Activated CD8-positive, alpha-beta T cell treated with anti-CD3 and anti-CD28 coated beads, Interleukin-2, amount 10 ng/mL, durations not matched to agents 7 days and 5 days (primary cell): ENCODE results near the gene DENND4C. TPM values are rescaled to one million over a fixed set of nuclear protein-coding genes. Genes with fewer than 3 reads are reported as not detected.
A peak's percentile ranks its signal among the peaks of the same experiment; 100 is the strongest.
"Not testable (repeated sequence)": the region's sequence is repeated elsewhere in the genome, so short reads cannot be mapped to it uniquely, and the experiment has no call there.

Experiments
- ATAC-seq: fragments of 150-1000 bp; cut with Tn5 transposase; one replicate; pipeline ENCODE4 v1.10.0; 2021; ENCODE audit warnings: moderate library complexity
- CTCF ChIA-PET: fragments of 350-600 bp; sonication (Branson Sonifier 250); formaldehyde crosslinking; loops from one replicate; lab custom pipeline; 2021; ENCODE audit warnings: antibody characterized with exemption; lab: Charles Lee
- POLR2A ChIA-PET: fragments of 350-600 bp; sonication (Branson Sonifier 250); formaldehyde crosslinking; loops from one replicate; lab custom pipeline; 2021; ENCODE audit warnings: antibody characterized with exemption; lab: Charles Lee
- DNase-seq: peaks from one replicate; pipeline ENCODE4 v3.0.0-alpha.2; 2020
- H3K27ac Mint-ChIP-seq: one replicate; pipeline ENCODE4 v1.8.0; 2021; ENCODE audit warnings: mild to moderate bottlenecking, mixed read lengths
- H3K27me3 Mint-ChIP-seq: one replicate; pipeline ENCODE4 v1.8.0; 2021; ENCODE audit warnings: low read depth, mixed read lengths
- H3K36me3 Mint-ChIP-seq: one replicate; pipeline ENCODE4 v1.8.0; 2021; ENCODE audit warnings: low read depth, mixed read lengths
- H3K4me1 Mint-ChIP-seq: one replicate; pipeline ENCODE4 v1.8.0; 2021; ENCODE audit warnings: low read depth, mixed read lengths
- H3K4me3 Mint-ChIP-seq: one replicate; pipeline ENCODE4 v1.8.0; 2021; ENCODE audit warnings: mild to moderate bottlenecking, mixed read lengths
- H3K9me3 Mint-ChIP-seq: one replicate; pipeline ENCODE4 v1.8.0; 2022; ENCODE audit warnings: mixed read lengths; ENCODE audit not compliant: insufficient read depth
- total RNA-seq, 2 experiments: library from RNA; stranded (reverse); gene quantifications; one replicate each; pipeline ENCODE4 v1.2.3, GENCODE V29; 2021

Gene DENND4C
- total RNA-seq, 2 experiments from 2014 or later = 29.6 to 35.3 TPM

DNA sequence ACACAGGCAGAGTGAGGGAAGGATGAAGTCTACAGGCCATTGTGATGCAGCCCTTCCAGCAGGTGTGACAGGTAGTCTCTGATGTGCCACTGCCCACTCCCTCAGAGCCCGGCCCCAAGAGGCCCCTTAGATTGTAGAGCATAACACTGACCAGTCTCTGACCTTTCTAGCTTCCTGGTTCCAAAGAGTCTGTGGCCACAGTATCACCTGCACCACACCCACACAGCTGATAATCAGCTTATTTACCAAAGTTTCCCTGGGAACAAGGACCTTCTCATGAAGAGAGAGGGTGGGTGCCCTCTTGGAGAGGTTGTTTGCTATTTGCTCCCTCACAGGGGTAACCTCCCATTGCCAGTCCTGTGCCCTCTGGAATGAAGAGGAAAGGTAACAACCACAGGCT, 167.4 kb downstream of the DENND4C start:
- CTCF ChIA-PET = no interaction called here
- H3K27me3 Mint-ChIP-seq = peaks cover 3% of the 10 kb centered on the region
- H3K27ac Mint-ChIP-seq = no peak overlapping the region
- no peak for ATAC-seq
- POLR2A ChIA-PET = no interaction called here
- no peak overlapping the region for H3K4me3 Mint-ChIP-seq
- no peak for DNase-seq
- H3K4me1 Mint-ChIP-seq = peaks cover 4% of the 10 kb centered on the region
- H3K9me3 Mint-ChIP-seq = no peaks in the 10 kb centered on the region
- H3K36me3 Mint-ChIP-seq = no peaks in the 10 kb centered on the region

DNA sequence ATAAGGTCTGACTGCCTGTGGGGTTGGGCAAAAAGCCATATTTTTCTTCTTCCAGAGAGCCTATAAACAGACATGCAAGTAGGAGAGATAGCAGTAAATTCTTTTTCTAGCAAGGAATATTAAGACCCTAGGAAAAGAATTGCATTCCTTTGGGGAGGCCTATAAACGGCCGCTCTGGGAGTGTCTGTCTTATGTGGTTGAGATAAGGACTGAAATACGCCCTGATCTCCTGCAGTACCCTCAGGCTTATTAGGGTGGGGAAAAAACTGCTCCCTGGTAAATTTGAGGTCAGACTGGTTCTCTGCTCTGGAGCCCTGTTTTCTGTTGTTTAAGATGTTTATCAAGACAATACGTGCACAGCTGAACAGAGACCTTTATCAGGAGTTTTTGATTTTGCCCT, 172.7 kb downstream of the DENND4C start:
- H3K36me3 Mint-ChIP-seq, H3K27ac Mint-ChIP-seq, POLR2A ChIA-PET, DNase-seq, H3K4me3 Mint-ChIP-seq, H3K27me3 Mint-ChIP-seq, ATAC-seq, H3K9me3 Mint-ChIP-seq, H3K4me1 Mint-ChIP-seq: not testable (repeated sequence)
- CTCF ChIA-PET = interaction anchor here (0.9 kb wide), 1 partner anchor 61 kb away, joined by 3 read pairs; no protein-coding TSS in a partner anchor

DNA sequence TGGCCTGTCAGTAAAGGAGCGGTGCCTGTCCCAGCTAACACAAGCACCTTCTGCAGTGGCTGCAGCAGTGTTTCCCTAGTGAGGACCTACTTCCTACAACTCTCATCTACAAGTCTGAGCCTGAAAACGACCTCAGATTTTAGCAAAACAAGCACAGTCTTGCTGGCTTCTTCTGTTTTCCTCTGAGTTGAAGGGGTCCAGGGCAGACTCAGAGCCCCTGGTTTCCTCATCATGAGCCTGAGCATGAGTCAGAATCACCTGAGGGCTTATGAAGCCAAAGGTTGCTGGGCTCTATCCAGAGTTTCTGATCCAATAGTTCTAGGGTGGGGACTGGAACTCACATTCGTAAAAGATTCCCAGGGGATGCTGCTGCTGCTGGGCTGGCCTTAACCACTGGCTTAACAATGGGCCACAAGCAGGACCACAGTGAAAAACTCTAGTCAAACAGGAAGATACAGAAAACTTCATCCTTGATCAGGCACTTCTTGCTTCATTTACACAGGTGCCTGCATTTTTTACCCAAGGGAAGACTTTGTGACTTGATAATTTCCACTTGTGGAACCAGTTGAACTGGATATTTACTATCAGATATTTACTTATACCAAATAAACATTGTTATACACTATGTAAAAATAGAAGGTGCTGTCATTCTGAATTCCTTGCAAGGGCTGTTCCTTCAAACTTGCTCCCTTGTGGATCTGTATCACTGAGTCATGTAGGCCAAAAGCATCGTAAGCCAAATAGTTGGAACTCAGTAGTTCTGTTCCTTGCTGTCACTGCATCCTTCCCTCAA, 174.0 kb downstream of the DENND4C start:
- H3K27me3 Mint-ChIP-seq = peaks cover 6% of the 10 kb centered on the region
- DNase-seq (no peak), ATAC-seq (no peak)
- CTCF ChIA-PET = no interaction called here
- no peak overlapping the region for H3K4me3 Mint-ChIP-seq
- no peaks in the 10 kb centered on the region for H3K9me3 Mint-ChIP-seq
- peaks cover 12% of the 10 kb centered on the region for H3K4me1 Mint-ChIP-seq
- no peak overlapping the region for H3K27ac Mint-ChIP-seq
- H3K36me3 Mint-ChIP-seq = no peaks in the 10 kb centered on the region
- POLR2A ChIA-PET = no interaction called here

DNA sequence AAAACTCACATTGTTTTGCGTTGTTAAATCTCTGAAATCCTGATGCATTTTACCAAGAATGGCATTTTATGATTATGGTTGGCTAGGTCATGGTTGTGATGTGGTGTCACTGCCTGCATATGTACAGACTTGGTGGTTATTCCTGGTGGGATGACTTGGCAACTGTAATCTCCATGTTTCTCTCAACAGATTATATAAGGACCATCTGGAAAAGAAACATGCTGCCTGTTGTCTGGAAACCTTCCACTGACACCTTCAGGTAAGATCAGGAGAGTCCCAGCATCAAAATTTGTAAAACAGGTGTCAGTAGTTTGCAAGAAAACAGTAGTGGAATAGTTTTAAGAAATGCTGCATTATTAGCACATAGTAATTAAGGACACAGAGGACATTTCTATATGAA, 175.3 kb downstream of the DENND4C start:
- Mint-ChIP-seq H3K27ac (no peak overlapping the region), H3K27me3 (peaks cover 6% of the 10 kb centered on the region), H3K9me3 (no peaks in the 10 kb centered on the region), H3K4me1 (peaks cover 18% of the 10 kb centered on the region), H3K4me3 (no peak overlapping the region), H3K36me3 (no peaks in the 10 kb centered on the region)
- ATAC-seq (no peak), DNase-seq (no peak)
- CTCF ChIA-PET = no interaction called here
- POLR2A ChIA-PET = no interaction called here

DNA sequence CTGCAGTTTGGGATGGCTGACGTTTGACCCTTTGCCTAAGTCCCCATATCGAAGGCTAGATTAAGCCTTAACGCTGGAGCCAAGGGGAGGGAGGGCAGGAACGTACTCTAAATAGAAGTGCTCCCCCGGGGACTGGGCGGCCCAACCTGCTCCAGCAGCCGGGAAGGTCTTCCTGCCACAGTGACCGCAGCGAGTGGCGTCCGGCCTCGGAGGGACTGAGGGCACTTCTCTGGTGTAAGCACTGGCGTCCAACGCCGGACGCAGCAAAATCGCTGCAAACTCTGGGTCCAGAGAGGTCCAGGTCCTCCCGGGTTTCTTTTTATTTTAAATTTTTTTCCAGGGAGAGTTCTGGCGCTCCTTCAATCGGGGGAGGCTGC, 177.8 kb downstream of the DENND4C start:
- DNase-seq (peak; percentile 31), ATAC-seq (peak; percentile 20)
- Mint-ChIP-seq H3K4me3 (peak overlapping the region; percentile 93), H3K4me1 (peaks cover 21% of the 10 kb centered on the region), H3K27me3 (peaks cover 8% of the 10 kb centered on the region), H3K9me3 (no peaks in the 10 kb centered on the region), H3K27ac (no peak overlapping the region), H3K36me3 (peaks cover 2% of the 10 kb centered on the region)
- ChIA-PET POLR2A (interaction anchor here (1.4 kb wide), 1 partner anchor 28 kb away, joined by 13 read pairs; the partner anchor contains the start of gene RPS6), CTCF (no interaction called here)

DNA sequence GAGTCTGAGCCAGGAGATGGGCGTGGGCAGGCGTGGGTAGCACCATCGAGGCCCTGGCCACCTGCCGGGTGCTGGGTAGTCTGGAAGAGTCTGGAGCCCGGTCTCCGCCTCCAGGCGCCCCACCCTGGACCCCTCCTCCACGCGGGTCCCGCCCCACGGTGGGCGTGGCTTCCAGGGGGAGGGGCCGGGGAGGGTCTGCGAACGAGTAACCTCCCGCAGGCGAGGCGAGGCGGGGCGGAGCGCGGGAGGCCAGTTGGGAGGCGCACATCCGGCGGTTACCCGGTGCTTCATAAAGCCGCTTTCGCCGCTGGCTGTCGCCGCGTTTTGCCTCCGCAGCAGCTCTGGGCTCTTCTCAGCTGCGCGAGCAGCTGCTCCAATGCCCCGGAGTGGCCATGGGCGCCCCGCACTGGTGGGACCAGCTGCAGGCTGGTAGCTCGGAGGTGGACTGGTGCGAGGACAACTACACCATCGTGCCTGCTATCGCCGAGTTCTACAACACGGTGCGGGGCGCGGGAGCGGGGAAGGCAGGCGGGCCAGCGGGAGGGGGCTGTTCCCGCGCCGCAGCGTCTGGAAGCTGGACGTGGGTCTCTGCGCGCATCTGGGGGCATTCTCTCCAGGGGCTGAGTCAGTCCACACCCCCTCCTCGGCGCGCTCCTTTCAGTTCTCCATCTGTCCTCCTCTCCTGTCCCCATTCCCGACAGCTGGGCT, 178.4 kb downstream of the DENND4C start, which contains the start of gene ACER2:
ACER2 (plus strand) TSS at position 317 of the 708 bp plus-strand sequence; CDS start at position 393, 76 bp downstream.
- DNase-seq (peak; percentile 94), ATAC-seq (peak; percentile 95)
- Mint-ChIP-seq H3K9me3 (no peaks in the 10 kb centered on the region), H3K27me3 (peaks cover 8% of the 10 kb centered on the region), H3K27ac (peak within 1 kb of the TSS; percentile 81), H3K4me3 (peak within 1 kb of the TSS; percentile 93), H3K4me1 (peaks cover 21% of the 10 kb centered on the region), H3K36me3 (peaks cover 2% of the 10 kb centered on the region)
- ChIA-PET CTCF (interaction anchor here (1.0 kb wide), 1 partner anchor 56 kb away, joined by 3 read pairs; no protein-coding TSS in a partner anchor), POLR2A (interaction anchor here (1.4 kb wide), 1 partner anchor 29 kb away, joined by 13 read pairs; the partner anchor contains the start of gene RPS6)

DNA sequence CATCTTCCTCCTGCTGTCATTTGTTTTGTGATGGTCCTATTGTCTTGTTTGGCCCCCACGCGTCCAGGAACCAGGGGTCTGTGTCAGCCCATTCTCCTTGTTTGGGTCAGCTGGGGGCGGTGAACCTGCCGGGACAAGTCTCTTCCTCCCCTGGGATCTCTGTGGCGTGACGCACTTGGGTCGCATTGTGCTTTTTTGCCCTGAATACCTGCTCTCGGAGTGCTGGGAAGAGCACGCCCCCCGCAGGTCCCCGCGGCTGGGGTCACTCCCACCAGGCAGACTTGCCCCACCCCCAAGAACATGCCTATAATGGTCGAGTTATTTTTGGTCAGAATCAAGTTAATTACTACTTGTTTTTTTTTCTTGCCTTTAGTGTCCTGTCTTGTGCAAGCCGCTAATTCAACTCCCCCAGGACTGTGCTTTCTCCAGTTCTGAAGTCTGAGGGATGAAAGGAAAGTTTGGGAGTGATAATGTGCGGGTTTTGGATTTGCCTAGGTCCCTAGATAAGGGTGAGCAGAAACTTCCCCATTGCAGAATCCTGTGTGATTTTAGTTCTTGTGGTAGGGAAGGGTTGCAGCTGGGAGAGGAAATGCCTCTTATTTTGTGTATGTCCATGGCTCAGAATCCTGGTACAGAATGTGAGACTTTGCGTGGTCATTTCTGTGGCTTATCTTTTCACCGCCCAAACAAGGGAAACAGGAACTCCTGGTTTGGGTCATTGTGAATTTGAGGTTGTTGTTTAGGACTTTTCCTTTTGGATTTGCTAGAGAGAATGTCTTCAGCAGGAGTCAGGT, 179.1 kb downstream of the DENND4C start:
- ATAC-seq (no peak), DNase-seq (no peak)
- H3K4me1 Mint-ChIP-seq = peaks cover 21% of the 10 kb centered on the region
- peaks cover 8% of the 10 kb centered on the region for H3K27me3 Mint-ChIP-seq
- CTCF ChIA-PET = interaction anchor here (1.0 to 1.6 kb wide), 2 partner anchors 48 to 55 kb away, joined by 3 to 6 read pairs; no protein-coding TSS in a partner anchor
- POLR2A ChIA-PET = interaction anchor here (1.4 kb wide), 1 partner anchor 30 kb away, joined by 13 read pairs; the partner anchor contains the start of gene RPS6
- H3K4me3 Mint-ChIP-seq = peak overlapping the region; percentile 93
- H3K27ac Mint-ChIP-seq = peak overlapping the region; percentile 81
- no peaks in the 10 kb centered on the region for H3K9me3 Mint-ChIP-seq
- H3K36me3 Mint-ChIP-seq = peaks cover 2% of the 10 kb centered on the region

DNA sequence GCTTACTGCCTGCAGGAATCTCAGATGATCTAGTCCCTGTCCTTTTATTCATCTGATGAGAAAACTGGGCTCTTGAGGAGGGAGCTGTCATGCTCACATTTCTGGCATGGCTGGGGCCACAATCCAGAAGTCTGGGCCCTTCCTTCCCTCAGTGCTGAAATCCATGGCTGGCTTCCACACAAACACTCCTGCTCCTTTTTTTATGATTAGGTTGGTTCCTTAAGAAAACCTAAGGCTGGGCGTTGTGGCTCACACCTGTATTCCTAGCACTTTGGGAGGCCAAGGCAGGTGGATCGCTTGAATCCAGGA, 179.7 kb downstream of the DENND4C start:
- H3K36me3 Mint-ChIP-seq = peaks cover 2% of the 10 kb centered on the region
- ChIA-PET POLR2A (interaction anchor here (1.0 kb wide), 1 partner anchor 30 kb away, joined by 5 read pairs; the partner anchor contains the start of gene RPS6), CTCF (interaction anchor here (1.2 to 1.6 kb wide), 2 partner anchors 47 to 55 kb away, joined by 4 to 6 read pairs; no protein-coding TSS in a partner anchor)
- DNase-seq = no peak
- H3K27me3 Mint-ChIP-seq = peaks cover 8% of the 10 kb centered on the region
- H3K27ac Mint-ChIP-seq = no peak overlapping the region
- peaks cover 21% of the 10 kb centered on the region for H3K4me1 Mint-ChIP-seq
- H3K9me3 Mint-ChIP-seq = no peaks in the 10 kb centered on the region
- H3K4me3 Mint-ChIP-seq = peak overlapping the region; percentile 93
- ATAC-seq = no peak

DNA sequence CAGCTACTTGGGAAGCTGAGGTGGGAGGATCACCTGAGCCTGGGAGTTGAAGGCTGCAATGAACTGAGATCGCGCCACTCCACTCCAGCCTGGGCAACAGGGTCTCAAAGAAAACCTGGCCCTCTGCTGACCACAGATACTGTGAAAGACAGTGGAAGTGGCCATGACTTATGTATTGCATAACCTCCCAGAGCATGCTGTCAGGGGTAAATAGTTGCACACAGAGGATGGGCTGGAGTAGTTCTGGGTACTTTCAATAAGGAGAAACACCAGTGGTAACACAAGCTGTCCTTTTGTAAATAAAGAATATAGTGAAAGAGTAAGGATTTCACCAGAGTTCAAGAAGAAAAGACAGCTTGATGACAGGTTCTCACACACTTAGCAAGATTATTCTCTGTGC, 180.1 kb downstream of the DENND4C start:
- no peak overlapping the region for H3K4me3 Mint-ChIP-seq
- H3K9me3 Mint-ChIP-seq = no peaks in the 10 kb centered on the region
- H3K36me3 Mint-ChIP-seq = peaks cover 2% of the 10 kb centered on the region
- ChIA-PET CTCF (interaction anchor here (0.6 to 1.6 kb wide), 4 partner anchors 47 to 255 kb away, joined by 3 to 6 read pairs (median 4); no protein-coding TSS in a partner anchor), POLR2A (interaction anchor here (1.0 kb wide), 1 partner anchor 31 kb away, joined by 5 read pairs; the partner anchor contains the start of gene RPS6)
- H3K27ac Mint-ChIP-seq = no peak overlapping the region
- H3K4me1 Mint-ChIP-seq = peaks cover 21% of the 10 kb centered on the region
- DNase-seq = no peak
- peaks cover 8% of the 10 kb centered on the region for H3K27me3 Mint-ChIP-seq
- no peak for ATAC-seq

DNA sequence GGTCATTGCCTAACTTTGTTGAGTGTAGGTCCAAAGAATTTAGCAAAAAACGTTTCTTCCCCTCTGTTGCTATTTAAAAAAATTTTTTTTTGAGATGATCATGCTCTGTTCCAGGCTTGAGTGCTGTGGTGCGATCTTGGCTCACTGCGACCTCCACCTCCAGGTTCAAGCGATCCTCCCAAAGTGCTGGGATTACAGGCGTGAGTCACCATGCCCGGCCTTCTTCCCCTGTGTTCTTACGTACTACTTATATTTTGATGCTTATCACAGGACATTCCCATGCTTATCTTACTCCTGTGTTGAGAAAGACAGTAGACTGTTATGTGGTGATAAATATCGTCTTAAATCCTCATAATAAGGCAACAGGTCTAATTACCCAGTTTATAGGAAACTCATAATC, 180.8 kb downstream of the DENND4C start:
- Mint-ChIP-seq H3K36me3 (peaks cover 2% of the 10 kb centered on the region), H3K4me3 (no peak overlapping the region), H3K27me3 (peaks cover 8% of the 10 kb centered on the region), H3K27ac (no peak overlapping the region), H3K9me3 (no peaks in the 10 kb centered on the region), H3K4me1 (peaks cover 21% of the 10 kb centered on the region)
- POLR2A ChIA-PET = interaction anchor here (1.0 kb wide), 1 partner anchor 32 kb away, joined by 5 read pairs; the partner anchor contains the start of gene RPS6
- CTCF ChIA-PET = interaction anchor here (0.6 to 1.6 kb wide), 4 partner anchors 46 to 256 kb away, joined by 3 to 6 read pairs (median 4); no protein-coding TSS in a partner anchor
- ATAC-seq (no peak), DNase-seq (no peak)

DNA sequence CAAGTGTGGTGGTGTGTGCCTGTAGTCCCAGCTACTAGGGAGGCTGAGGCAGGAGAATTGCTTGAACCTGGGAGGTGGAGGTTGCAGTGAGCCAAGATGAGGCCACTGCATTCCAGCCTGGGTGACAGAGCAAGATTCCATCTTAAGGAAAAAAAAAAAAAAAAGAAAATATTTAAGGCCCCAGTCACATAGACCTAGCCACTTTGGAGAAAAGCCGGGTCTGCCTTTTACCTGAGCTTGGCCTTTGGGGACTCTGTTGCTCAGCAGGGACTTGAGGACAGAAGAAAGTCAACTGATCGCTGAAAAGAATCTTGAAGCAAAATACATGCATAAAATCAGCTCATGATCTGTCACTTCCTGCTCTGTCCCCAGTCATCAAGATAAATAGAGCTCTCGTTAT, 183.0 kb downstream of the DENND4C start:
- H3K4me3 Mint-ChIP-seq, POLR2A ChIA-PET, H3K27ac Mint-ChIP-seq: not testable (repeated sequence)

More for the DNA sequence above, 183.0 kb downstream of the DENND4C start:
- H3K9me3 Mint-ChIP-seq, H3K27me3 Mint-ChIP-seq, H3K36me3 Mint-ChIP-seq, DNase-seq, ATAC-seq: not testable (repeated sequence)
- CTCF ChIA-PET = interaction anchor here (0.6 kb wide), 1 partner anchor 51 kb away, joined by 4 read pairs; no protein-coding TSS in a partner anchor
- H3K4me1 Mint-ChIP-seq = peaks cover 15% of the 10 kb centered on the region
